HFFc6 (cell line): ENCODE data around the gene TFR2. TPM values are rescaled to one million over a fixed set of nuclear protein-coding genes. Genes with fewer than 3 reads are reported as not detected.
"Not testable (repeated sequence)": the region's sequence is repeated elsewhere in the genome, so short reads cannot be mapped to it uniquely, and the experiment has no call there.

ENCODE experiments used
- DNase-seq: peaks from one replicate; pipeline ENCODE4 v3.0.0-alpha.2; 2018
- H3K27ac Mint-ChIP-seq: 2 replicates; pipeline ENCODE4 v1.8.0; 2020; ENCODE audit warnings: mild to moderate bottlenecking, mixed read lengths
- H3K27me3 Mint-ChIP-seq: 2 replicates; pipeline ENCODE4 v1.8.0; 2021; ENCODE audit warnings: mild to moderate bottlenecking, moderate library complexity, mixed read lengths; ENCODE audit not compliant: insufficient read depth
- H3K36me3 Mint-ChIP-seq: 2 replicates; pipeline ENCODE4 v1.8.0; 2021; ENCODE audit warnings: low read depth, mixed read lengths
- H3K4me1 Mint-ChIP-seq: 2 replicates; pipeline ENCODE4 v1.8.0; 2020; ENCODE audit warnings: low read depth, mixed read lengths
- H3K4me3 Mint-ChIP-seq: 2 replicates; pipeline ENCODE4 v1.8.0; 2020; ENCODE audit warnings: mild to moderate bottlenecking, moderate library complexity, mixed read lengths
- H3K9me3 Mint-ChIP-seq: 2 replicates; pipeline ENCODE4 v1.8.0; 2020; ENCODE audit warnings: mild to moderate bottlenecking, mixed read lengths
- total RNA-seq, 6 experiments: library from RNA; stranded (reverse); fragmentation: NEBNext Ultra II Directional; extraction: Animal tissue kit (Norgen Biotek cat#: 25700); gene quantifications; 2 replicates in 1 of 6; 3 replicates in 5 of 6; pipeline ENCODE4 v1.2.3, GENCODE V29; 2021
- TF ChIP-seq, protein P1 (sequence below): fragments of 200-600 bp; sonication (generic); IDR thresholded peaks from 2 replicates; pipeline ENCODE4 v1.5.0; 2021; ENCODE audit warnings: antibody characterized with exemption, mild to moderate bottlenecking

The TFR2 gene
- total RNA-seq, 6 experiments from 2014 or later: 0.16 to 1.1 (median 0.27) TPM; not detected in 2

DNA sequence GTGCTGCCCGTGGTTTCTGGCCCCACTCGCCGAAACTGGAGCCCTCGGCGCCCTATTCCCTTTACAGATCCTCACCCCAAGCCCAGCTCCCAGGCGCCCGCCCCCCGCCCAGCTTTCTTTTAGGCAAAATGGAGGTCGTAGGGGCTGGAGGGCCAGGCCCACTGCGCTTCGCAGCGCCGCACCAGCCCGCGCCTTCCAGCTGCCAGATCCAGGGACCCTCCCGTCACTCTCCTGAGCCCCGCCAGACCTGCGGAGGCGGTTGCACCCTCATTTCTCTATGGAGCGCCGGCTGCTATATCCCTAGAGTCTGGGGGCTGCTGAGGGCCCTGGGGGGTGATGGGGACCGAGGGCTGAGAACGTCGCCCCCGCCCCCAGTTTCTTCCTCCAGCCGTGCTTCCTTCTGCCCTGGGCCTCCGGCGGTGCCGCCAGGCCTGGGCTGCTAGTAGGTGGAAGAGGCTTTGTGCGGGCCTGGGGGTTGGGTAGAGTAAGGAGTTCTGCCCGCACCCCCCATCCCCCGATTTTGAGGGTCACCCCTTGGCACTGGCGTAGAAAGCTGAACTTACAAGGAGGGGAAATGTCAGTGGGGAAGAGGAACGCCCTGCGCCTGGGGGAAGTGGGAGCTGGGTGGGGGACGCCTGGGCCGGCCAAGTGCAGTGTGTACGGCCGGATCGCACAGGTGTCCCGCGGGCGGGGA is 33.2 kb upstream of the TFR2 start:
- peak overlapping the region; percentile 95 for H3K4me3 Mint-ChIP-seq
- H3K27ac Mint-ChIP-seq: peak overlapping the region; percentile 79
- no peak for DNase-seq
- TF ChIP-seq, protein P1, sequence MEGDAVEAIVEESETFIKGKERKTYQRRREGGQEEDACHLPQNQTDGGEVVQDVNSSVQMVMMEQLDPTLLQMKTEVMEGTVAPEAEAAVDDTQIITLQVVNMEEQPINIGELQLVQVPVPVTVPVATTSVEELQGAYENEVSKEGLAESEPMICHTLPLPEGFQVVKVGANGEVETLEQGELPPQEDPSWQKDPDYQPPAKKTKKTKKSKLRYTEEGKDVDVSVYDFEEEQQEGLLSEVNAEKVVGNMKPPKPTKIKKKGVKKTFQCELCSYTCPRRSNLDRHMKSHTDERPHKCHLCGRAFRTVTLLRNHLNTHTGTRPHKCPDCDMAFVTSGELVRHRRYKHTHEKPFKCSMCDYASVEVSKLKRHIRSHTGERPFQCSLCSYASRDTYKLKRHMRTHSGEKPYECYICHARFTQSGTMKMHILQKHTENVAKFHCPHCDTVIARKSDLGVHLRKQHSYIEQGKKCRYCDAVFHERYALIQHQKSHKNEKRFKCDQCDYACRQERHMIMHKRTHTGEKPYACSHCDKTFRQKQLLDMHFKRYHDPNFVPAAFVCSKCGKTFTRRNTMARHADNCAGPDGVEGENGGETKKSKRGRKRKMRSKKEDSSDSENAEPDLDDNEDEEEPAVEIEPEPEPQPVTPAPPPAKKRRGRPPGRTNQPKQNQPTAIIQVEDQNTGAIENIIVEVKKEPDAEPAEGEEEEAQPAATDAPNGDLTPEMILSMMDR: no peak
- H3K36me3 Mint-ChIP-seq: peaks cover 7% of the 10 kb centered on the region; the same call in 1 of the 2 replicates
- H3K9me3 Mint-ChIP-seq: no peaks in the 10 kb centered on the region
- H3K27me3 Mint-ChIP-seq: peaks cover 16% of the 10 kb centered on the region
- peaks cover 16% of the 10 kb centered on the region; the same call in 1 of the 2 replicates for H3K4me1 Mint-ChIP-seq

DNA sequence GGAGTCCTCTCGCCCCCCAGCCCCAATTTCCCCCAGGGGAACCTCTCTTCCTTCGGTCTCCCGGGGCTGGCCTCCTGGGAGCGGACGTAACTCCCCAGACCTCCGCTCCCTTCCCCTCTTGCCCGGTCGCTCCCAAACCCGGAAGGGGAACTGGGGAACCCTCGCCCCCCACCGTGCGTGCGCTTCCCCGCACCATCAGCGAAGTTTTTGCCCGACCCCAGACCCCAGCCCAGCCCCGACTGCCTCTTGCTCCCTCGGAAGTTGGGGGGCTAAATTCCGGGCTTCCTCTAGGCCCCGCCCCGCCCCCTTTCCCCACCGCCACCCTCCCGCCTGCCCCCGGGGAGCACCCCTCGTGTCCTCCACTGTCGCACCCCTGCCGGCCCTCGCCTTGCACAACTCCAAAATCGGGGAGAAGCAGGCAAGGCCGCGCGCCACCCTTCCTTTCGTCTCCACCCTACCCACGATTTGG is 32.6 kb upstream of the TFR2 start:
- peaks cover 16% of the 10 kb centered on the region for H3K27me3 Mint-ChIP-seq
- peak overlapping the region; percentile 95 for H3K4me3 Mint-ChIP-seq
- H3K9me3 Mint-ChIP-seq: no peaks in the 10 kb centered on the region
- peaks cover 7% of the 10 kb centered on the region; the same call in 1 of the 2 replicates for H3K36me3 Mint-ChIP-seq
- TF ChIP-seq, protein P1: no peak
- H3K4me1 Mint-ChIP-seq: peaks cover 11% of the 10 kb centered on the region; the same call in 1 of the 2 replicates
- no peak for DNase-seq
- peak overlapping the region; percentile 79 for H3K27ac Mint-ChIP-seq

DNA sequence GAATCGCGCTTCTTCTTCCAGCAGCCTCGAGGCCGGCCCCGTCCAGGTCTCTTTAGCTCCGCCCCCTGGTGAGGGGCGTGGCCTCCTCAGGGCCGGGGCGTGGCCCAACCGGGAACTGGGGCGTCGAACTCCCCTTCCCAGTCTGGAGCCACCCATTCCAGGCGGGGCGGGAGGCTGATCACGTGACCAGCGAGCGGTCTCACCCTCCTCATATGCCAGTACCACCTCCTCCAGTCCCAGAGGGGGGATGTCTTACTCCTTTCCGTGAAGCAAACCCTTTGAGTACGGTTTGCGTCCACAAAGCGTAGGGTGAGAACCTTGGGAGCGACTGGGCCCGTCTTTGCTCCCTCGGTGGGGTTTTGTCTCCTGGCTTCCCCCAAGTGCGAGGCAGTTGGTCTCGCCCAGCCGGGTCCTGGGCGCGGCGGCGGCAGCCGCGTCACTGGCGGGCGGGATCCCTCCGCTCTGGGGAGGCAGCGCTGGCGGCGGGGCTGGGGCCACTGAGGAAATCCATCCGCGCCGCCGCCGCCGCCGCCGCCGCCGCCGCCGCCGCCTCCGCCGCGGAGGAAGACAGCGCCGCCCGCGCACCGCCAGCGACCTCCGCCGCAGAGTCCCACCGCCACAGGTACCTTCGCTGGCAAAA is 32.1 kb upstream of the TFR2 start, which contains the start of gene GNB2:
Gene GNB2 (plus strand): TSS at position 439 of the 640 bp plus-strand sequence. CDS start 2,526 bp downstream, outside the sequence.
- TF ChIP-seq, protein P1: no peak
- Mint-ChIP-seq H3K4me1 (peaks cover 11% of the 10 kb centered on the region; the same call in 1 of the 2 replicates), H3K4me3 (peak within 1 kb of the TSS; percentile 95), H3K27me3 (peaks cover 17% of the 10 kb centered on the region), H3K36me3 (peaks cover 7% of the 10 kb centered on the region; the same call in 1 of the 2 replicates), H3K9me3 (no peaks in the 10 kb centered on the region), H3K27ac (peak within 1 kb of the TSS; percentile 97)
- DNase-seq: peak; percentile 98

DNA sequence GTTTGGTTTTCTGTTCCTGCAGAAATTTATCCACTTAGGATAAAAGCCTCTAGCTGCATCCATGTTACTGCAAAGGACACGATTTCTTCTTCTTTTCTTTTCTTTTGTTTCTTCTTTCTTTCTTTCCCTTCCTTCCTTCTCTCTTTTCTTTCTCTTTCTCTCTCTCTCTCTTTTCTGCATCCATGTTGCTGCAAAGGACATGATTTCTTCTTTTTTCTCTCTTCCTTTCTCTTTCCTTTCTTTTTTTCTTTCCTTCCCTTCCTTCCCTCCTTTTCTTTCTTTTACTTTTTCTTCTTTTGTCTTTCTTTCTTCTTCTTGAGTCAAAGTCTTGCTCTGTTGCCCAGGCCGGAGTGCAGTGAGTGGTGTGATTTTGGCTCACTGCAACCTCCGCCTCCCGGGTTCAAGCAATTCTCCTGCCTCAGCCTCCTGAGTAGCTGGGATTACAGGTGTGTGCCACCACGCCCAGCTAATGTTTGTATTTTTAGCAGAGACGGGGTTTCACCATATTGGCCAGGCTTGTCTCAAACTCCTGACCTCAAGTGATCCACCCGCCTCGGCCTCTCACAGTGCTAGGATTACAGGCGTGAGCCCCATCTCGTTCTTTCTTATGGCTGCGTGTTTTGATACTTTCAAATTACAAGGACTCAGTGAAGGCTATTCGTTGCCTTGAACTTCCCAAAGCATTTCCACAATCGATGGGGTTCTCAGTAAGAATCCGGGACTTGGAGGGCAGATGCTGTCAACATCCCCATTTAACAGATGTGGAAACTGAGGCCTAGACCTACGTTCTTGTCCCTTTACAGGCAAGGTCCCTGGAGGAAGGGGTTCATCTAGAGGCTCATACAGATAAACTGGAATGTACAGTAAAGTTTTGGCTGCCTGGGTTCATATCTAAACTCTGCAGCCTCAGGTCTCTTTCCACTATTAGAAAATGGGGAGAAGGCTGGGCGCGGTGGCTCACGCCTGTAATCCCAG is 30.3 kb upstream of the TFR2 start:
- Mint-ChIP-seq H3K9me3 (no peaks in the 10 kb centered on the region), H3K27me3 (peaks cover 20% of the 10 kb centered on the region), H3K4me1 (peaks cover 15% of the 10 kb centered on the region), H3K27ac (no peak overlapping the region), H3K4me3 (no peak overlapping the region), H3K36me3 (no peaks in the 10 kb centered on the region)
- DNase-seq: no peak
- TF ChIP-seq, protein P1: no peak

DNA sequence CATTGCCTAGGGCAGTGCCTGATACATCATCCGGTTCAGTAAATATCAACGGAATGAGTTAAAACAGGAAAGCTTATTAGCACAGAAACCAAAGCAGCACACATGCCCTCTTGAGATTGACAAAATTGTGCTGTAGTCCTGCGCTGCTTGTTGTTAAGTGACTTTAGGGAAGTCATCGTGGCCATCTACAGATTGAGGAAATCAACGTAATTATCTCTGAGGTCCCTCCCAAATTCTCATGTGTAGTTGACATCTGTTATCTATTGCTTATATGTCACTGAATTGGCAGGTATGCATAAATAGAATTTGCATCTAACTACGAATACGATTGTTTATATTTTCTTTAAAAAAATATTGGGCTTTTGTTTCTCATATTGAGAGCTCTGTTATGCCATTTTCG is 28.7 kb upstream of the TFR2 start:
- Mint-ChIP-seq H3K27me3 (peaks cover 19% of the 10 kb centered on the region), H3K9me3 (no peaks in the 10 kb centered on the region), H3K27ac (no peak overlapping the region), H3K4me3 (no peak overlapping the region), H3K4me1 (peaks cover 10% of the 10 kb centered on the region), H3K36me3 (no peaks in the 10 kb centered on the region)
- DNase-seq: no peak
- TF ChIP-seq, protein P1: no peak

DNA sequence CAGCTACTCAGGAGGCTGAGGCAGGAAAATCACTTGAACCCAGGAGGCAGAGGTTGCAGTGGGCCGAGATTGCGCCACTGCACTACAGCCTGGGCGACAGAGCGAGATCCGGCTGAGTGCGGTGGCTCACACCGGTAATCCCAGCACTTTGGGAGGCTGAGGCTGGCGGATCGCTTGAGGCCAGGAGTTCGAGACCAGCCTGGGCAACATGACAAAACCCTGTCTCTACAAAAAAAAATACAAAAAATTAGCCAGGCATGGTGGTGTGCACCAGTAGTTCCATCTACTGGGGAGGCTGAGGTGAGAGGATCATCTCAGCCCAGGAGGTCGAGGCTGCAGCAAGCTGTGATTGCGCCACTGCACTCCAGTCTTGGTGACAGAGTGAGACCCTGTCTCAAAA is 27.8 kb upstream of the TFR2 start:
- Mint-ChIP-seq H3K27me3 (peaks cover 19% of the 10 kb centered on the region), H3K4me1 (peaks cover 10% of the 10 kb centered on the region)
- H3K4me3 Mint-ChIP-seq, DNase-seq, H3K9me3 Mint-ChIP-seq, H3K36me3 Mint-ChIP-seq, H3K27ac Mint-ChIP-seq: not testable (repeated sequence)
